Measurements from ENCODE around the gene ACTN1.

- no peak for TF ChIP-seq CTCF (IDR thresholded peaks at IDR 0.05)
- TF ChIP-seq POLR2A (IDR thresholded peaks at IDR 0.05), result no peak
Observed at GRCh38 chr14:68874746-68875155, 104.4 kb downstream of the ACTN1 start.
